ENCODE data around the gene MEG3. TPM values are rescaled to one million over a fixed set of nuclear protein-coding genes. Genes with fewer than 3 reads are reported as not detected.
A peak's percentile ranks its signal among the peaks of the same experiment; 100 is the strongest.

Gene MEG3
- total and polyA plus RNA-seq, 9 of the 15 experiments (the other 6 are each of a cell fraction or from before 2014, with no cell fraction given) = 0.10 to 5.3 (median 1.0) TPM; not detected in 1

- DNase-seq (ENCODE audit: extremely low read depth in 1 of 4, low spot score in 3 of 4) (no peak), ATAC-seq (no peak), FAIRE-seq (no peak)
- peak overlapping the region; percentile 62; the same call in 1 of the 2 replicates for H2AFZ ChIP-seq (ENCODE audit: low read depth, low read length)
- 69% methylated on average over 16 of the region's 26 CpGs for WGBS (ENCODE audit: insufficient coverage, low coverage, missing lambda C conversion rate)
- CTCF ChIA-PET (ENCODE audit: low intra/inter-chr PET ratio) = no interaction called here
- no peak overlapping the region for H3K4me2 ChIP-seq (ENCODE audit: insufficient read depth, low read length)
- H3K9me3 ChIP-seq (replicated peaks; ENCODE audit: control insufficient read depth, insufficient read depth, low read depth, low read length) = no peaks in the 10 kb centered on the region
- peaks cover 4 to 17% of the 10 kb centered on the region in 2 experiments; a peak in 3 of 5 replicates for H3K4me1 ChIP-seq (replicated peaks in 1 of 2; ENCODE audit: control insufficient read depth in 2 of 2, insufficient read depth in 2 of 2, low read length in 2 of 2)
- H3K36me3 ChIP-seq (ENCODE audit: control insufficient read depth, insufficient read depth, low read length) = no peaks in the 10 kb centered on the region
- peak overlapping the region in 1 of 2 experiments; percentile 26; a peak in 1 of 4 replicates for H3K9ac ChIP-seq (ENCODE audit: insufficient read depth in 1 of 2, low read depth in 2 of 2, low read length in 2 of 2)
- POLR2A ChIA-PET = no interaction called here
- H3K4me3 ChIP-seq = no peak overlapping the region
- BruUV-seq (replicated peaks) = no TSS peak
- H3K27ac ChIP-seq (ENCODE audit: extremely low read depth, low read depth, low read length) = no peak overlapping the region
- in situ Hi-C loops (cut with MboI) (no loop called here), intact Hi-C loops (cut with micrococcal nuclease) (no loop called here)
- TF ChIP-seq NFXL1 (CRISPR knock-in tag; IDR thresholded peaks at IDR 0.05) = no peak
- no peak for TF ChIP-seq DMBX1 (CRISPR knock-in tag; IDR thresholded peaks at IDR 0.05; ENCODE audit: borderline replicate concordance)
- TF ChIP-seq ELK1 (CRISPR knock-in tag; IDR thresholded peaks at IDR 0.05) = no peak
- TF ChIP-seq PTTG1 (tag; IDR thresholded peaks at IDR 0.05; ENCODE audit: low read depth) = no peak
- TF ChIP-seq ESRRA (IDR thresholded peaks at IDR 0.05; ENCODE audit: borderline replicate concordance, low read depth) = 0 out of 2 replicates have a peak, but pooled peaks have one; percentile 15
- no peak for TF ChIP-seq EP400 (IDR thresholded peaks at IDR 0.05)
- no peak for TF ChIP-seq ZNF23 (CRISPR knock-in tag; IDR thresholded peaks at IDR 0.05)
- H3K9me1 ChIP-seq (ENCODE audit: control insufficient read depth, insufficient read depth, low read length) = no peaks in the 10 kb centered on the region
- no peaks in the 10 kb centered on the region for H4K20me1 ChIP-seq (replicated peaks; ENCODE audit: control insufficient read depth, insufficient read depth, low read length)
- H3K27me3 ChIP-seq (ENCODE audit: control insufficient read depth in 2 of 2, insufficient read depth in 2 of 2, low read length in 2 of 2) = no peaks in the 10 kb centered on the region
- no peaks in the 10 kb centered on the region for H3K79me2 ChIP-seq (ENCODE audit: control insufficient read depth, insufficient read depth, low read length)
These were observed 8.7 kb upstream of the MEG3 start for GRCh38 chr14:100816950-100817901.

Data from K562 (cell line).